BE2C (cell line): ENCODE data around the gene IL4.
"Not testable (repeated sequence)": the region's sequence is repeated elsewhere in the genome, so short reads cannot be mapped to it uniquely, and the experiment has no call there.

ENCODE experiments used
- DNase-seq: peaks from one replicate; pipeline ENCODE4 v3.0.0-alpha.2; 2020
- H3K27me3 ChIP-seq: fragments of 250-450 bp; sonication (Bioruptor Pico); 2 replicates; pipeline ENCODE4 v1.5.1; 2020; ENCODE audit warnings: mild to moderate bottlenecking
- H3K36me3 ChIP-seq: fragments of 250-450 bp; sonication (Bioruptor Pico); 2 replicates; pipeline ENCODE4 v1.5.1; 2020; ENCODE audit warnings: mild to moderate bottlenecking
- H3K4me1 ChIP-seq: fragments of 250-450 bp; sonication (Bioruptor Pico); 2 replicates; pipeline ENCODE4 v1.5.1; 2020
- H3K4me3 ChIP-seq: 2 replicates; pipeline ENCODE4 v1.5.1; 2011; ENCODE audit warnings: low read depth, low read length
- H3K9me3 ChIP-seq: fragments of 250-450 bp; sonication (Bioruptor Pico); 2 replicates; pipeline ENCODE4 v1.5.1; 2020
- CTCF ChIP-seq: IDR thresholded peaks from 2 replicates; pipeline ENCODE4 v1.5.1; 2012; ENCODE audit warnings: mild to moderate bottlenecking, low read depth, low read length

The IL4 gene

GRCh38 chr5:132687995-132688394 is 14.2 kb downstream of the IL4 start:
- H3K4me3 ChIP-seq = no peak overlapping the region
- H3K4me1 ChIP-seq = no peaks in the 10 kb centered on the region
- no peak for TF ChIP-seq CTCF
- no peak for DNase-seq
- no peaks in the 10 kb centered on the region for H3K36me3 ChIP-seq
- no peaks in the 10 kb centered on the region for H3K9me3 ChIP-seq
- no peaks in the 10 kb centered on the region for H3K27me3 ChIP-seq

- no peaks in the 10 kb centered on the region for H3K9me3 ChIP-seq
- no peak overlapping the region for H3K4me3 ChIP-seq
- H3K27me3 ChIP-seq = no peaks in the 10 kb centered on the region
- H3K4me1 ChIP-seq = no peaks in the 10 kb centered on the region
- TF ChIP-seq CTCF = no peak
- no peak for DNase-seq
- H3K36me3 ChIP-seq = no peaks in the 10 kb centered on the region
These were observed 14.9 kb downstream of the IL4 start for GRCh38 chr5:132688536-132689339.

- Histone ChIP-seq H3K27me3 (no peaks in the 10 kb centered on the region), H3K4me1 (no peaks in the 10 kb centered on the region), H3K9me3 (no peaks in the 10 kb centered on the region), H3K36me3 (no peaks in the 10 kb centered on the region), H3K4me3 (no peak overlapping the region)
- no peak for TF ChIP-seq CTCF
- no peak for DNase-seq
These were observed 15.7 kb downstream of the IL4 start for GRCh38 chr5:132689513-132689912.

GRCh38 chr5:132690156-132690555 is 16.4 kb downstream of the IL4 start:
- no peak for TF ChIP-seq CTCF
- Histone ChIP-seq H3K27me3 (no peaks in the 10 kb centered on the region), H3K4me1 (no peaks in the 10 kb centered on the region), H3K36me3 (no peaks in the 10 kb centered on the region), H3K9me3 (no peaks in the 10 kb centered on the region), H3K4me3 (no peak overlapping the region)
- no peak for DNase-seq

GRCh38 chr5:132691755-132692631 is 18.2 kb downstream of the IL4 start:
- H3K27me3 ChIP-seq, H3K9me3 ChIP-seq, H3K4me1 ChIP-seq, DNase-seq, H3K36me3 ChIP-seq, H3K4me3 ChIP-seq: not testable (repeated sequence)

GRCh38 chr5:132692632-132692967 is 18.8 kb downstream of the IL4 start:
- no peaks in the 10 kb centered on the region for H3K4me1 ChIP-seq
- no peaks in the 10 kb centered on the region for H3K9me3 ChIP-seq
- H3K4me3 ChIP-seq = no peak overlapping the region
- no peak for DNase-seq
- H3K36me3 ChIP-seq = no peaks in the 10 kb centered on the region; the same call in 1 of the 2 replicates
- no peaks in the 10 kb centered on the region for H3K27me3 ChIP-seq
- TF ChIP-seq CTCF = no peak
